Middle frontal gyrus (tissue), 1 donor: Measurements from ENCODE around the gene PLD5.
"Not testable (repeated sequence)": the region's sequence is repeated elsewhere in the genome, so short reads cannot be mapped to it uniquely, and the experiment has no call there.

Experiments used
- DNase-seq: peaks from one replicate; pipeline ENCODE4 v3.0.0-alpha.2; 2015; ENCODE audit warnings: low spot score; ENCODE audit errors: extremely low spot score

Gene PLD5

DNA sequence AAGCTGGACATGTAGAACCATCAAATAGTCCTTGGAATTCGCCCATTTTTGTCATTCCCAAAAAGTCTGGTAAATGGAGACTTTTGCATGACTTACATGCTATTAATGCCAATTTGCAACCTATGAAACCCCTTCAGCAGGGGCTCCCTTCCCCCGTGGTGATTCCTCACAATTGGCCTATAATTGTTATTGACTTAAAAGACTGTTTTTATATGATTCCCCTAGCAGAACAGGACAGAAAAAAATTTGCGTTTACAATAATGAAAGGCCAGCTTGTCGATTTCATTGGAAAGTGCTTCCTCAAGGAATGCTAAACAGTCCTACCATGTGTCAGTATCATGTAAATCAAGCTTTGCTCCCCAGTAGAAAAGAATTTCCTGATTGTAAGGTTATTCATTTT is 311.5 kb downstream of the PLD5 start:
- not testable (repeated sequence) for DNase-seq

- DNase-seq = no peak
These were observed 312.1 kb downstream of the PLD5 start for GRCh38 chr1:242212401-242212800.

DNA sequence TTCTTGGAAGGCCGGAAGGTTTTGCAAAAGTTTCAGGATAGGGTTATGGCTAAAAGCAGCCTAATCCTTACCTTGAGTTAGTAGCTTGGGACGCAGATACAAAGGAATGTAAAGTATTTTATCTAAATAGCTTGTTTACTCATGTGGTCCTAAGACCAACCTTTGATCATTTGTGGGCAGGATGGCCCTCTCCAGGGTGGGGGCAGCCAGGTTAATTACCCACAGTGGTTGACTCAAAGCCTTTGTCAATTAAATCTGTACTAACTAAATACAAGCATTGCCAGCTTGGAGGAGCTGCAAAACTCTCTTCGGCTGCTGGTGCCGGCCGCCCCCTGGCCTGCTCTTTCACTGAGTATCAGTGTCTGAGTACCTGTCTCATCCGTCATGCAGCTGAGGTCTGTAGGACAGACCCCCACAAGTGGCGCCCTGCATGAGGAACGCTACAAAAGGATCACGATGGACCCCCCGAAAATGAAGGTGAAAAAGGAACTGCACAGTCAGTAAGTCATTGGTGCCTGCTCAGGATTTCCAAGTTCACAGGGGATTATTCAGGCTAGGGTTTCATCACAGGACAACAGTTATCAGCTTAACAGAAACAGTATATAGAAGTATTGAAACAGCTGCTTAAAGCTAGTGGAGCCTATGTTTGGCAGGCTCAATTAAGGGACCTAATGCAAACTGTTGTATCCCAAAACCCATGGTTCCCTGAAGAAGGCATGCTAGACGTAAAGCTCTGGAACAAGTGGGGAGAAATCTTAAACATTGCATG is 313.1 kb downstream of the PLD5 start:
- no peak for DNase-seq

DNA sequence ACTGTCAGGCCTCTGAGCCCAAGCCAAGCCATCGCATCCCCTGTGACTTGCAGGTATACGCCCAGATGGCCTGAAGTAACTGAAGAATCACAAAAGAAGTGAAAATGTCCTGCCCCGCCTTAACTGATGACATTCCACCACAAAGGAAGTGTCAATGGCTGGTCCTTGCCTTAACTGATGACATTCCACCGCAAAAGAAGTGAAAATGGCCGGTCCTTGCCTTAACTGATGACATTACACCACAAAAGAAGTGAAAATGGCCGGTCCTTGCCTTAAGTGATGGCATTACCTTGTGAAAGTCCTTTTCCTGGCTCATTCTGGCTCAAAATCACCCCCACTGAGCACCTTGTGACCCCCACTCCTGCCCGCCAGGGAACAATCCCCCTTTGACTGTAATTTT is 314.2 kb downstream of the PLD5 start:
- not testable (repeated sequence) for DNase-seq

DNA sequence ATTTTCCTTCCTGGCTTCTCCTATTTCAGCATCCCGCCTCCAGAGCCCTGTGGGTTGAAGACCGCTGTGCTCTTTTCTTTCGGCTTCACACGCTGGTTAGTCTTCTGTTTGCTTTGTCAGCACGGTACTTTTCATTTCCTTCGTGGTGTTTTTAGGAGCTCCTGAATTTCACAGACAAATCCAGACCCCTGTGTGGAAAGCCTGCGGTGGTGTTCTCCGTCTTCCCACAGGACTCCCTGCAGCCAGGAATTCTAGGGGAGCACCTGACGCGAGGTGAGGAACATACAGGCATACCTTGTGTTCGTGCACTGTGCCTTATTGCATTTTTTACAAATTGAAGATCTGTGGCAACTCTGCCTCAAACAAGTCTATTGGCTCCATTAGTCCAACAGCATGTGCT is 315.4 kb downstream of the PLD5 start:
- DNase-seq = no peak

DNA sequence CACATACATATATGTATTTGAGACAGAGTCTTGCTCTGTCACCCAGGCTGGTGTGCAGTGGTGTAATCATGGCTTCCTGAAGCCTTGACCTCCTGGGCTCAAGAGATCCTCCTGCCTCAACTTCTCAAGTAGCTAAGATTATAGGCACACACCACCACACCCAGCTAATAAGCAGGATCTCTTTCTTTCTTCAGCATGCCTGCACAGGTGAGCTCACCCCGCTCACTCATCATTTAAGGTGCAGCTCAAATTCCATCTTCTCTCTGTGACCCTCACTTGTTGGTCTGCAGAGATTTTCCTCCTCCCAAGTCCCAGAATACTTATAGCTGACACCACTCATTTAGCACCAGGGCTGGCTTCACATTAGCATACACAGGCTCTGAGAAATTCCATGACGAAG is 316.5 kb downstream of the PLD5 start:
- DNase-seq = no peak

DNA sequence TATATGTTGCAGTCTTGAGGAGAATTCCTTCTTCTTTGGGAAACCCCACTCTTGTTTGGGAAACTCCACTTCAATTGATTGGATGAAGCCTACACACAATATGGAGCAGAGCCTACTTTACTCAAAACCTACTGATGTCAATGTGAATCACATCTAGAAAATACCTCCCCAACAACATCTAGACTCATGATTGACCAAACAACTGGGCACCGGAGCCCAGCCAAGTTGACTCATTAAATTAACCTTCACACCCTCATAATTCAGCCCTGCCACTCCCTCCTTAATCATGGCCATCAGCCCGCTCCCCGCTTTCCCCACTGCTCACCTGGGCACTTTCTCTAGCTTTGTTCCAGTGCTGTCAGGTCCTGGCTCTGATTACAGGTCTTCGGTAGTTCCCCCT is 317.5 kb downstream of the PLD5 start:
- no peak for DNase-seq

DNA sequence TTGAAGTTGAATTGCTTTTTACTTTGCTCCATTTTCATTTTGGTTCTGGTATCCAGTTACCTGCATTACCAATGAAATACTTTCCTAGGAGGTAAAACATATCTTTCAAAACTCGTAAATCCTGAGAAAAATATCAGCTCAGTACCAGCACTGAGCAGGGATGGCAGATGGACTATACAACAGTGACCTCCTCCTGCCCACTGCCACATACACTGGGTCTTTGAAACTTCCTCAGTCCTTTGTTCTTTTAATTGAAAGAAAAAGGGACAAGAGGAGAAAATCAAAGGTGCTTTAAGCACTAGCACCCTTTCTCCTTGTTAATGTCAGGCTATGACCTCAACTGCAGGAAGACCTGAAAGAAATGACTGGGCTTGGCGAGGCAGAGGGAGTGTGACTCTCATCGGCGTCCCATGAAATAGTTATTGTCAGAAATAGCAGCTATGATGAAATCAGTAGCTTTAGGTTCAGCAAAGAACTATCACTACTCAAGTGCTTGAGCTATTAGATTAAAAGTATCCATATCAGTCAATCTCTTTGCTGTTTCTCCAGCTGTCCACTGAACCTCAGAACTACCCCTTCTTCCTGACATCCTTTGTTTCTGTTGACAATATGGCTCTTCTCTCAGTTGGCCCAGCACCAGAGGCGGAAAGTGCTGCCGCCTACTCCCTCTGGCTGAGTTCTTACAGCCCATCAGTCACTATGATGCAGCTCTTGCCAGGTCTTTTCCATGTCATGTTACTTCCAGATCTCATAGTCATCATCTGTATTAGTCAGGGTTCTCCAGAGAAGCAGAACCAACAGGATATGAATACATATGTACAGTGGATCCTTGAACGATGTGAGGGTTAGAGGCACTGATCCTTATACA is 318.6 kb downstream of the PLD5 start:
- DNase-seq = no peak

- no peak for DNase-seq
These were observed 321.2 kb downstream of the PLD5 start for GRCh38 chr1:242203262-242203661.

DNA sequence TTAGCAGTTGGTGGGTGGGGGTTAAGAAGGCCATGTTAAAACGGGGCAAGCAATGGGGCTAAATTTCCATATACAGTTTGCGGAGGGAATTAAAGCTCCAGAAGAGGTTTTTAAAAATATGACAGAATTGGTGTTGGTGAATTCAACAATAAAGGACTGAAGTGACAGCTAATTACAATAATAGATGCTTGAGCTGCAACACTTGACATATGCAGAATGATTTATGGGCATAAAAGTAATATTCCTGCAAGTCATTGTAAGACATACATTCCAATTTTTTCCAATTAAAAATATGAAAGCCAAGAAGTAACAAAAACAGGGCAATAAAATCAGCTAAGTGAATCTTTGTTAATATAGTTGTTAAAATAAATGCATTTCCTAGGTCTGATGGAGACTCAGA is 323.4 kb downstream of the PLD5 start:
- DNase-seq = no peak

DNA sequence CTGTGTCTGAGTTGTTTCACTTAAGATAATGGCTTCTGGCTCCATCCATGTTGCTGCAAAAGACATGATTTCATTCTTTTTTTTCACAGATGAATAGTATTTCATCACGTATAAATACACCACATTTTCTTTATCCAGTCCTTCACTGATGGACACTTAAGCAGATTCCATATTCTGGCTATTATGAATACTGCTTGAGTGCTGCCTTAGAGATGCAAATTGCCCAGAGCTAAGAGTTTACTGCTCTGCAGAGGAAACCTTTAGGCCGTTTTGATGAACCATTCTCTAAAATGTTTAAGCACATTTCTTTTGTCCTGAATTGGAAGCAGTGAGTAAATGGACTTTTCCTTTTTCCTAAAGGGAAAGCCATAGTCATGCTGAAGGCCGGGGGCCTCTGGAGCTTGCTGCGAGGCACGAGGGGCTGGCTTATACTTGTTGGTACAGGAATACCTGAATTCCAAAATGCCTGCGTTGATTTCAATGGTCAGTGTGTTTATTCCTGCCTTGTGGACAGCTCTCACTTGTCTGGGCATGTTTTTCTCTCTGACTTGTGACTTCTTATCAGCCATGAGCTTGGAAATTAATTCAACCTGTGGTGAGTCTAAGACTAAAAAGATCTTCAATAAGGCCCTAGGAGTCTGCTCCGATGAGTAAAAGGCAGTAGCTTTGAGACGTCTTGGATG is 324.6 kb downstream of the PLD5 start:
- DNase-seq = no peak

DNA sequence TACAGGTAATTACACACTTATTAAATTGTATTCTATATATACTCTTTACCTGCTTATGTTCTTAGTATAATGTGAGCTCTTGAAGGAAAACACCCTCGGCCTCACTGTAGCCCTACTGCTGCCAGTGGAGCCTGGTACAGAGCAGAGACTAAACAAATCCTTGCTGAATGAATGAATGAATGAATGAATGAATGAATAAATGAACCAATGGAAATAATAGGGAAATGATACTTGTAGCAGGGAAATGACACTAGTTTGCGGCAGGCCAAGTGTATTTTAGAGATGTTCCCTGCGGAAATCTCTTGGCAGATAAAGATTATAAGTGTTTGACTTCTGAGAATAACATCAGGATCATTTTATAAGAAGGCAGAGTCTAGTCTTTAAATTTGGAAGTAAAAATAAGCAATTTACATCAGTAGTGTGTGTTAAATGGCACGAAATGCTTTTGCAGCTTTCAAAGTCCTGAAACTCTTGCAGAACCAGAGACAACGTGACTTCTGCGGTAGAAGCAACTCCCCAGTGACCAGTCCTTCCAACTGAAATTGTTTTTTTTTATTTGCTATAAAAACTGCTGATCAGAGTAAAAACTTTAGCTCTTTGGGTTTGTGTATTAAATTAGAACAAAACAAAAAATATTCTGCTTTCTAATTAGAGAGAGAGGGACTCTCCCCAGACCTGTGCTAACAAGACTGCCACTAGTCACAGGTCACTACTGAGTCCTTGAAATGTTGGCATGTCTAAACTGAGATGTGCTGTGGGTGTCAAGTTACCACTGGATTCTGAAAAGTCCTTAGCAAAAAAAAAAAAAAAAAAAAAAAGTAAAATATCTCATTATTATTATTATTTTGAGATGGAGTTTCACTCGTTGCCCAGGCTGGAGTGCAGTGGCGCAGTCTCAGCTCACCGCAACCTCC is 326.3 kb downstream of the PLD5 start:
- no peak for DNase-seq

GRCh38 chr1:242196914-242197313 is 327.6 kb downstream of the PLD5 start:
- DNase-seq = no peak

DNA sequence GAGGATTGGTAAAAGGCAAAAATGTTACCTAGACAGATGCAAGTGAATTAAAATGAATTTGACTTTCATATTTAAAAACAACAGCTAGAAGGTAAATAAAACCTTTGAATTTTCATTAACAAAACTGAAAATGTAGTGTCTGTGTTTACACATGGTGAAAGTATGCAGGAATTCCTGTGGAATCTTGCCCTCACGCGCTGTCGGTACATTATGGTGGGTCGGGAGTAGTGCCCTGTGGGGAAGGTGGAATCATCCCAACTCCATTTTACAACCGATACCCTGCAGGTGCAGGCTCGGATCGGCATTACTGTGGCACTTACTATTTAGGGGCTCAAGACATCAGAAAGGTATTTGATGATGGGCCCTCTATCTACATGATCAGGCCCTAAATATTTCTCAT is 328.4 kb downstream of the PLD5 start:
- DNase-seq = no peak

- DNase-seq = no peak
These were observed 334.9 kb downstream of the PLD5 start for GRCh38 chr1:242189591-242189990.

GRCh38 chr1:242187816-242188215 is 336.7 kb downstream of the PLD5 start:
- DNase-seq = no peak

GRCh38 chr1:242187171-242187570 is 337.3 kb downstream of the PLD5 start:
- DNase-seq = no peak

GRCh38 chr1:242185731-242186130 is 338.8 kb downstream of the PLD5 start:
- no peak for DNase-seq

DNA sequence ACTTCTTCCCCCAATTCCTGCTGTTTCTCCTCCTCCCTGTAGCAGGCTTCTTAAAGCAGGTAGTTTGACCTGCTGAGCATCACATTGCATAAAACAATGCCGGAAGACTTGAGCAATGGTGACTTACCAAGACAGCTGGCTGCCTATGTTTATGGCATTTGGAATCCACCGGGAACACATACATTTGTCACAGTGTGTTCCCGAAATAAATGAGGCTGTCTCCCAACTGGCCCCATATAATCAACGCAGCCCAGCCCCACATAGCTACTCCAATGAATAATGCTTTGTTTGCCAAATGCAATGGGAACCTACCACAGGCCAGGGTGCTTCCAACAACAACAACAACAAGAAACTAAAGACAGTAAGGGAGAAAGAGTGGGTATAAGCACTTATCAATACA is 339.5 kb downstream of the PLD5 start:
- DNase-seq = no peak

DNA sequence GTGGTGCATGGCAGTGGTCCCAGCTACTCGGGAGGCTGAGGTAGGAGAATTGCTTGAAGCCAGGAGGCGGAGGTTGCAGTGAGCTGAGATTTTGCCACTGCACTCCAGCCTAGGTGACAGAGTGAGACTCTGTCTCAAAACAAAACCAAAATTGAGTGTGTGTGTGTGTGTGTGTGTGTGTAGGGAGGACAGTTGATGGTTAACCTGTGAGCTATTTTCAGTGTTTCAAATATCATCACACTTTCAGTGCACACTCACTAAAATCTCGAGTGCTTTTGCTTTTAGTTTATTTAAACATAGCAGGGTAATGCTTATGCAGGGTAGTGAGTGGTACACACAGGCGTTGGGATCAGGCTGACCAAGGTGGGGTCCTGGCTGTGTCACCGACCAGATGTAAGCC is 344.7 kb downstream of the PLD5 start:
- not testable (repeated sequence) for DNase-seq
